RWPE1 (cell line): Measurements from ENCODE around the gene CBR1.
A peak's percentile ranks its signal among the peaks of the same experiment; 100 is the strongest.

Source experiments
- CTCF ChIA-PET: fragments of 350-600 bp; sonication (Branson Sonifier 250); formaldehyde crosslinking; extraction: SDS; loops from one replicate; lab custom pipeline; 2021; lab: Yijun Ruan, JAX
- POLR2A ChIA-PET: fragments of 400-600 bp; formaldehyde crosslinking; extraction: SDS; loops from one replicate; lab custom pipeline; 2020; ENCODE audit warnings: antibody characterized with exemption; ENCODE audit not compliant: low non-redundant PET; lab: Yijun Ruan, JAX
- DNase-seq: peaks from one replicate; pipeline ENCODE4 v3.0.0; 2012; ENCODE audit warnings: low spot score
- H3K27ac ChIP-seq: fragments of 450-650 bp; 2 replicates; pipeline ENCODE4 v1.5.1; 2017
- TF ChIP-seq, protein P1 (sequence below): fragments of 450-650 bp; conservative IDR thresholded peaks from 2 replicates; pipeline ENCODE4 v1.5.1; 2017; ENCODE audit warnings: low read depth, mild to moderate bottlenecking

Gene CBR1

DNA sequence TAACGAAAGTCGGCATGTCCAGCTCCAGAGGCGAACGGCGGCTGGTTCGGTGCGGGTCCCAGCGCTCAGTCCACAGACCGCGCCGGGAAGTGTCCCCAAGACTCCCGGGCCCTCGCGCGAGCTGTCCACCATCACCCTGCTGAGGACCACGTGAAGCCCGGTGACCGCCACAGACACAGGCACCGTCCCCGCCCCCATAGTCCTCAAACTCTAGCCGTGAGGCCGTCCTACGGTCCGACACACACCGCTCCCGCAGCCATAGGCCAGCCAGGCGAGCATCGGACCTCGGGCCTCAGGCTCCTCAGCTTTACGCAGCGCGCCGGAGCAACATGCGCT lies 10.0 kb upstream of the CBR1 start:
- peak overlapping the region; percentile 98 for H3K27ac ChIP-seq
- POLR2A ChIA-PET: interaction anchor here (0.6 to 1.7 kb wide), 3 partner anchors 9 to 325 kb away, joined by 3 to 15 read pairs (median 3); partner anchors contain the start of genes CBR1 and CHAF1B
- TF ChIP-seq, protein P1, sequence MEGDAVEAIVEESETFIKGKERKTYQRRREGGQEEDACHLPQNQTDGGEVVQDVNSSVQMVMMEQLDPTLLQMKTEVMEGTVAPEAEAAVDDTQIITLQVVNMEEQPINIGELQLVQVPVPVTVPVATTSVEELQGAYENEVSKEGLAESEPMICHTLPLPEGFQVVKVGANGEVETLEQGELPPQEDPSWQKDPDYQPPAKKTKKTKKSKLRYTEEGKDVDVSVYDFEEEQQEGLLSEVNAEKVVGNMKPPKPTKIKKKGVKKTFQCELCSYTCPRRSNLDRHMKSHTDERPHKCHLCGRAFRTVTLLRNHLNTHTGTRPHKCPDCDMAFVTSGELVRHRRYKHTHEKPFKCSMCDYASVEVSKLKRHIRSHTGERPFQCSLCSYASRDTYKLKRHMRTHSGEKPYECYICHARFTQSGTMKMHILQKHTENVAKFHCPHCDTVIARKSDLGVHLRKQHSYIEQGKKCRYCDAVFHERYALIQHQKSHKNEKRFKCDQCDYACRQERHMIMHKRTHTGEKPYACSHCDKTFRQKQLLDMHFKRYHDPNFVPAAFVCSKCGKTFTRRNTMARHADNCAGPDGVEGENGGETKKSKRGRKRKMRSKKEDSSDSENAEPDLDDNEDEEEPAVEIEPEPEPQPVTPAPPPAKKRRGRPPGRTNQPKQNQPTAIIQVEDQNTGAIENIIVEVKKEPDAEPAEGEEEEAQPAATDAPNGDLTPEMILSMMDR: no peak
- peak; percentile 41 for DNase-seq
- CTCF ChIA-PET: interaction anchor here (0.6 to 1.1 kb wide), 3 partner anchors 52 to 220 kb away, joined by 3 read pairs; no protein-coding TSS in a partner anchor

DNA sequence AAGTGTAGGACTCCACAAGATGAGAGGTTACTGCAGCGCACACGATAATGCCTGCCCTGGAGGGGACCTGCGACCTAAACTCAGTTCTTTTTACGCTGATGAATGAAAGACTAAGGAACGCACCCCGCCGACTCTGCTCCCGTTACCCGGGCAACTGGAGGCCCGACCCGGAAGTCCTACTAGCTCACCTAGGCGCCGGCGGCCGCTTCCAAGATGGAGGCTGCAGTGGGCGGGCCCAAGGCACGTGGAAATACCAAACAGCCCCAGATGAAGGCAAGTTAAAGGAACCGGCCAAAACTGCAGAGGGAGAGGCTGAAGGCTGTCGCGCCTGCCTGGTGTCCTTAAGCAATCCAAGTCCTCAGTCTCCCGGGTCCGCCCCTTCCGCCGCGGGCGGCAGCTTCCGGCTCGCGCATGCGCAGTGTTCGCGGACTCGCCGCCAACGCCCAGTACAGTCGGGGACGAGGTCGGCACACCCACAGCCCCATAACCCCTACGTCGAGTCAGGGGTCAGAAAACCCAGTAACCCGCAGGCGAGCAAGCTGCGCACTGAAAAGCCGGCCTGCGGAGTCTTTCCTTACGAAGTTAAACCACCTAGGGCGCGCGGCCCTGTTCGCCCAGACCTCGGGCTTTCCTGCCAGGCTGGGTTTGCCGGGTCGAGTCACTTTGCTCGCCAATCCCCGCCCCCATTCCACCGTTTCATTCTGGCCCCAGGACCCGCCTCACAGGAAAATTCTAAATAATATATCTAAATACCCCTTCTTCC lies 9.5 kb upstream of the CBR1 start, which contains the start of gene SETD4:
SETD4 (minus strand) TSS at position 368 of the 763 bp plus-strand sequence. CDS start 1,638 bp downstream, outside the sequence.
- ChIA-PET CTCF (interaction anchor here (0.5 to 1.1 kb wide), 5 partner anchors 52 to 221 kb away, joined by 3 read pairs; no protein-coding TSS in a partner anchor), POLR2A (interaction anchor here (0.5 to 1.7 kb wide), 4 partner anchors 9 to 1769 kb away, joined by 3 to 15 read pairs (median 3); partner anchors contain the start of genes CBR1 and CHAF1B)
- peak; percentile 96 for DNase-seq
- TF ChIP-seq, protein P1: no peak
- peak within 1 kb of the TSS; percentile 98 for H3K27ac ChIP-seq

DNA sequence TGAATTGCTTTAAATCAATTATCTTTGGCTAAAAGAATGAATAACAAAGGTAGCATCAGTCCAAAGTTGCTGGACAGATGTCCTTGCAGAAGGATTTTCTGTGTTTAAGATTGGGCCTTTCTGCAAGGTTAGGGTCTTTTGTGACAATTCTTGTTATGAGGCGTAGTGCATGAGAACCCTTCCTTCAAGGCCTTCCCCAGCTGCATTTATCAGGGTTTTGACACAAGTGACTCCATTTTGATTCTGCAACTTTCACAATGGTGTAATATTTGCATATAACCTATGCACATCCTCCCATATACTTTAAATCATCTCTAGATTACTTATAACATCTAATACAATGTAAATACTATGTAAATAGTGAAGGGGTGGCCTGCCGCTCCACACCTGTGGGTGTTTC lies 8.4 kb upstream of the CBR1 start:
- POLR2A ChIA-PET: no interaction called here
- TF ChIP-seq, protein P1: no peak
- CTCF ChIA-PET: no interaction called here
- no peak for DNase-seq
- no peak overlapping the region for H3K27ac ChIP-seq

DNA sequence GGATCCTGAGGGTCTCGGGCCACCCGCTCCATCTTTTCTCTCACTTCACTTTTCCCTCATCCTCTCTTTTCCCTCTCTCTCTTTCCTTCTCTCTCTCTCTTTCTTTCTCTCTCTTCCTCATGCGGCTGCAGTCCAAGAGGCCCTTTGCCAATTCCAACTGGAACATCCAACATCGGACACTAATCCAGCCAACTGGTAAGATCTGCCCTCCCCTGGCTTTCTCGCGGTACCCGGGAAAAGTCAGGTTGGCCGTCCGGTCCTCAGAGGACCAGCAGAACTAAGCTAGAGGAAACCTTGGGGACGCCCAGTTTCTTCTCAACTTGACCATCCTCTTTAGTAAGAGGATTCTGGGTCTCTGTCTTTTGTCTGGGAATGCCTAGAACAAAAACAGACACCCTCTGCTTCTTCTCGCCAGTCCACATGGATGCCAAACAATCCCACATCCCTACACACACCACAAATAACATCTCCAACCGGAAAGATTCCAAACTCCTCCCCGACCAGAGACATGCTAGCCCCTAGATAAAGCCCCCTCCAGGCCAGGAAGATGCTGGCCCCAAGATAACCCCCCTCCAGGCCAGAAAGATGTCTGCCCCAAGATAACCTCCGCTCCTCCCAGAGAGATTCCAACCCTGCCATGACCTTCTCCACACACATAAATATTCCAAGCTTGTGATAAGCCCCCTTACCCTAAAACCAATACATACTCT lies 6.3 kb upstream of the CBR1 start:
- TF ChIP-seq, protein P1: no peak
- ChIA-PET POLR2A (no interaction called here), CTCF (interaction anchor here (0.6 kb wide), 1 partner anchor 35 kb away, joined by 4 read pairs; no protein-coding TSS in a partner anchor)
- no peak overlapping the region for H3K27ac ChIP-seq
- DNase-seq: no peak

DNA sequence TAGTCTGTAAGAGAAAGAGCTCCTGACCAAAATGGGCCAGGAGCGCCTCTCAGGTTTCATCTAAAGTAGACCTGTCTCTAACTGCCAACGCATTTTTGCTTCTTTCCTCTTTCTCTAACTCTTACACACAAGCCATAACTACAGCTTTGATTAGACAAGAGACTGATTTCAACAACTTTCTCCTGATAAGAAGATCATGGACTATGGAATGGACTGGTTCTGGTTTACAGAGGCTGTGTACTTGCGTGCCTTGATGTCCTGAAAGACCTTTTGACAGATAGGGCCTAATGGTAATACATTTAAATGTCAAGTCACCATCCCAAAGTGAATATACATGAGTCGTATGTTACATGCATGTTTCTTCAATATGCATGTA lies 5.8 kb upstream of the CBR1 start:
- POLR2A ChIA-PET: no interaction called here
- DNase-seq: no peak
- H3K27ac ChIP-seq: no peak overlapping the region
- CTCF ChIA-PET: no interaction called here
- TF ChIP-seq, protein P1: no peak

DNA sequence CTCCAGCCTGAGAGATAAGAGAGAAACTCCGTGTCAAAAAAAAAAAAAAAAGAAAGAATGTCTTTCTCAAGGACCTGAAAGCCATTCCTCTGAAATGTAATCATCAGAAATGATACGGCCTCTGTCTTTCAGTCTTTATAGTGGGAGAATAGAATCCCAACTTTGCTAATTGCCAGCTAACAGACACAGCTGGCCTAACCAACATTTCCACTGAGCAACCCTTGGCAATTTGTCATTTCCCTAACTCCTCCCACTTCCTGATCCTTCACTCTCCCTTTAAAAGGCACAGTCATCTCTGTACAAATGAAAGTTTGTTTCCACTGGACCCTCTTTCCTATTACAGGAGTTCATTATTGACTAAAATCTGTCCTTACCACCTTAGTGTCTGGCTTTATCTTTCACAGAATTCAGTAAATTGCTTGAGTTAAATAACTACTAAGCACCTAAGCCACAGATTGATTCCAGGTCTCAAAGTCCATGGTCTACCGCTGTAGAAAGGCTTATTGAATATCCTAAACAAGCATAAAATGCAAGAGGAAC lies 4.3 kb upstream of the CBR1 start:
- H3K27ac ChIP-seq: no peak overlapping the region
- peak; percentile 46 for DNase-seq
- POLR2A ChIA-PET: no interaction called here
- TF ChIP-seq, protein P1: no peak
- CTCF ChIA-PET: interaction anchor here (0.6 kb wide), 1 partner anchor 74 kb away, joined by 4 read pairs; no protein-coding TSS in a partner anchor
